GM12878 (cell line): ENCODE data around the gene SPPL3. TPM values are rescaled to one million over a fixed set of nuclear protein-coding genes. Genes with fewer than 3 reads are reported as not detected.

Source experiments
- ASH2L ChIP-seq: fragments of 300-600, 200-600 bp; sonication (generic); IDR thresholded peaks from 2 replicates; pipeline ENCODE4 v1.6.1; 2017; ENCODE audit warnings: low read depth, mild to moderate bottlenecking, borderline replicate concordance
- CBX3 ChIP-seq: fragments of 200-600 bp; sonication (generic); IDR thresholded peaks from 2 replicates; pipeline ENCODE4 v1.6.1; 2016; ENCODE audit warnings: low read depth, borderline replicate concordance
- ETV6 ChIP-seq, 2 experiments: fragments of 450-650 bp in 1 of 2; IDR thresholded peaks in 1 of 2; conservative IDR thresholded peaks in 1 of 2; 2 replicates each; pipeline ENCODE4 v1.6.1; 2014; ENCODE audit warnings: antibody characterized with exemption in 1 of 2, borderline replicate concordance in 1 of 2, low read depth in 1 of 2, mild to moderate bottlenecking in 1 of 2, moderate library complexity in 1 of 2
- FOXK2 ChIP-seq: fragments of 450-650 bp; IDR thresholded peaks from 2 replicates; pipeline ENCODE4 v1.6.1; 2017; ENCODE audit warnings: mild to moderate bottlenecking, moderate library complexity
- GABPA ChIP-seq: IDR thresholded peaks from 2 replicates; pipeline ENCODE4 v1.6.1; 2014; ENCODE audit warnings: antibody characterized with exemption, low read depth, mild to moderate bottlenecking, inconsistent platforms
- HDAC2 ChIP-seq: fragments of 200-600 bp; sonication (generic); IDR thresholded peaks from 2 replicates; pipeline ENCODE4 v1.6.1; 2017
- IKZF1 ChIP-seq: fragments of 450-650 bp; conservative IDR thresholded peaks from 2 replicates; pipeline ENCODE4 v1.6.1; 2017; ENCODE audit warnings: antibody characterized with exemption, mild to moderate bottlenecking
- KAT2A ChIP-seq: conservative IDR thresholded peaks from 2 replicates; pipeline ENCODE4 v1.6.1; 2011; ENCODE audit warnings: low read depth, low read length; ENCODE audit not compliant: control insufficient read depth
- KDM1A ChIP-seq: fragments of 200-600 bp; sonication (generic); IDR thresholded peaks from 2 replicates; pipeline ENCODE4 v1.6.1; 2016; ENCODE audit warnings: borderline replicate concordance
- MTA3 ChIP-seq: IDR thresholded peaks from 2 replicates; pipeline ENCODE4 v1.6.1; 2012; ENCODE audit warnings: low read length, inconsistent platforms, borderline replicate concordance
- POU2F2 ChIP-seq: IDR thresholded peaks from 3 replicates; pipeline ENCODE4 v1.6.1; 2011; ENCODE audit warnings: low read depth, mild to moderate bottlenecking, low read length, borderline replicate concordance
- SIX5 ChIP-seq: IDR thresholded peaks from 2 replicates; pipeline ENCODE4 v1.6.1; 2011; ENCODE audit warnings: mild to moderate bottlenecking, low read depth, low read length, moderate library complexity; ENCODE audit not compliant: severe bottlenecking
- SPI1 ChIP-seq: IDR thresholded peaks from 2 replicates; pipeline ENCODE4 v1.6.1; 2011; ENCODE audit warnings: low read depth, mild to moderate bottlenecking, low read length, moderate library complexity, borderline replicate concordance; ENCODE audit not compliant: insufficient read depth
- polyA plus RNA-seq, 11 experiments: library from polyadenylated mRNA; depleted of rRNA in 4 of 11; unstranded in 6 of 11; stranded (reverse) in 5 of 11; fragments of >200 nt; fragmentation: Nextera tagmentation in 4 of 11; fragmentation: Illumina TruSeq in 1 of 11; extraction: Ambion mirVana in 4 of 11; extraction: Trizol in 1 of 11; gene quantifications; 1 replicate in 1 of 11; 2 replicates in 10 of 11; pipeline versions ENCODE4 v1.2.1 to v1.2.3, GENCODE V29; 2011 to 2016; ENCODE audit warnings: inconsistent platforms in 2 of 11, missing spikeins in 2 of 11, low read depth in 1 of 11
- total RNA-seq, 4 experiments: library from RNA; depleted of rRNA in 3 of 4; stranded (reverse); fragments of >200 nt in 3 of 4; fragmentation: Illumina TruSeq in 1 of 4; extraction: Trizol in 1 of 4; gene quantifications; 2 replicates each; pipeline versions ENCODE4 v1.2.1 to v1.2.3, GENCODE V29; 2013 to 2021
- TF ChIP-seq, protein P1 (sequence below): IDR thresholded peaks from 2 replicates; pipeline ENCODE4 v1.6.1; 2012; ENCODE audit warnings: low read depth, low read length, improper control_type of control experiment
- TF ChIP-seq, protein P2 (sequence below): IDR thresholded peaks from 2 replicates; pipeline ENCODE4 v1.6.1; 2012; ENCODE audit warnings: low read length, inconsistent platforms
- TF ChIP-seq, protein P3 (sequence below): fragments of 450-650 bp; IDR thresholded peaks from 2 replicates; pipeline ENCODE4 v1.6.1; 2017; ENCODE audit warnings: mild to moderate bottlenecking, moderate library complexity
- TF ChIP-seq, protein P4 (sequence below): fragments of 450-650 bp; formaldehyde crosslinking; IDR thresholded peaks from 2 replicates; pipeline ENCODE4 v1.4.0; 2022; ENCODE audit warnings: mild to moderate bottlenecking, moderate library complexity

SPPL3 gene
- total and polyA plus RNA-seq, 10 of the 15 experiments (the other 5 are each of a cell fraction or from before 2014, with no cell fraction given), result 4.3 to 45.5 (median 11.7) TPM

DNA sequence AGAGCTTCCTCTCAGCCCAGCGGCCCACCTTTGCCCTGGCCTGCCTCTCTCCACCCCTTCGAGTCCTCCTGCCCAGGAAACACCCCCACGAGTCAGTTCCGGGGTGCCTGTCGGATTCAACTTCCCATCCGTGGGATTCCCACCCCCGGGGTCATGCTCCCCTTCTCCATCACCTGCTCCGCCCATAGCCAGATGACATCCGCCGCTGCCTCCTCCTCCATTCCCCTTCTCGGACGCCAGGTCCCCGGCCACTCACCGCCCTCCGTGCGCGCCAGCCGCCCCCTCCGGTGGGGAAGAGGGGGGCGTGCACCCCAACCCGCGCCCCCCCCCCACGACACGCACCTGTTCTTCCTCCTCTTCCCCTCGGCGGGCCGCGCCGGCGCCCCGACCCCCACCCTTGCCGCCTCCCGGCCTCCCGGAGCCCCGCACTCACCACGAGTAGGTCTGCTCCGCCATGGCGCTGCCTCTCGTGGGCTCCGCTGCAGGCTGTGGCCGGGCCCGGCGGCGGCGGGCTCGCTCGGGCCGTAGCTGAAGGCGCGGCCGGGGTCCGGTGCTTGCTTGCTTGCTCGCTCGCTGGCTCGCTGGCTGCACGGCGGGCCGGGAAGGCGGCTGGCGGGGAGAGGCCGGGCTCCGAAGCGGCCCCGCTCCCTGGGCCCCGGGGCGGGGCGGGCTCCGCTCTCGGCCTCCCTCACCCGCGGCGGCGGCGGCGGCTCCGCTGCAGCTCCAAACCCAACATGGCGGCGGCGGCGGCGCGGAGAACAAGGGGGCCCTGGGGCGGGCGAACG is 554 bp downstream of the SPPL3 start (continued):
- TF ChIP-seq, protein P1, sequence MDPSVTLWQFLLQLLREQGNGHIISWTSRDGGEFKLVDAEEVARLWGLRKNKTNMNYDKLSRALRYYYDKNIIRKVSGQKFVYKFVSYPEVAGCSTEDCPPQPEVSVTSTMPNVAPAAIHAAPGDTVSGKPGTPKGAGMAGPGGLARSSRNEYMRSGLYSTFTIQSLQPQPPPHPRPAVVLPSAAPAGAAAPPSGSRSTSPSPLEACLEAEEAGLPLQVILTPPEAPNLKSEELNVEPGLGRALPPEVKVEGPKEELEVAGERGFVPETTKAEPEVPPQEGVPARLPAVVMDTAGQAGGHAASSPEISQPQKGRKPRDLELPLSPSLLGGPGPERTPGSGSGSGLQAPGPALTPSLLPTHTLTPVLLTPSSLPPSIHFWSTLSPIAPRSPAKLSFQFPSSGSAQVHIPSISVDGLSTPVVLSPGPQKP, result no peak
- TF ChIP-seq MTA3 (no peak), ASH2L (no peak), POU2F2 (no peak), CBX3 (no peak), HDAC2 (no peak), SIX5 (no peak), SPI1 (no peak), KAT2A (no peak), ETV6 (conservative IDR thresholded peaks at IDR 0.05 in 1 of 2, IDR thresholded peaks at IDR 0.05 in 1 of 2; ENCODE audit: borderline replicate concordance in 1 of 2, low read depth in 1 of 2) (no peak), GABPA (peak; percentile 70; the same call in 1 of the 2 replicates), IKZF1 (peak; percentile 49; the same call in 1 of the 2 replicates), FOXK2 (no peak), KDM1A (no peak)
- TF ChIP-seq, protein P2, sequence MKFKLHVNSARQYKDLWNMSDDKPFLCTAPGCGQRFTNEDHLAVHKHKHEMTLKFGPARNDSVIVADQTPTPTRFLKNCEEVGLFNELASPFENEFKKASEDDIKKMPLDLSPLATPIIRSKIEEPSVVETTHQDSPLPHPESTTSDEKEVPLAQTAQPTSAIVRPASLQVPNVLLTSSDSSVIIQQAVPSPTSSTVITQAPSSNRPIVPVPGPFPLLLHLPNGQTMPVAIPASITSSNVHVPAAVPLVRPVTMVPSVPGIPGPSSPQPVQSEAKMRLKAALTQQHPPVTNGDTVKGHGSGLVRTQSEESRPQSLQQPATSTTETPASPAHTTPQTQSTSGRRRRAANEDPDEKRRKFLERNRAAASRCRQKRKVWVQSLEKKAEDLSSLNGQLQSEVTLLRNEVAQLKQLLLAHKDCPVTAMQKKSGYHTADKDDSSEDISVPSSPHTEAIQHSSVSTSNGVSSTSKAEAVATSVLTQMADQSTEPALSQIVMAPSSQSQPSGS, result no peak
- TF ChIP-seq, protein P3, sequence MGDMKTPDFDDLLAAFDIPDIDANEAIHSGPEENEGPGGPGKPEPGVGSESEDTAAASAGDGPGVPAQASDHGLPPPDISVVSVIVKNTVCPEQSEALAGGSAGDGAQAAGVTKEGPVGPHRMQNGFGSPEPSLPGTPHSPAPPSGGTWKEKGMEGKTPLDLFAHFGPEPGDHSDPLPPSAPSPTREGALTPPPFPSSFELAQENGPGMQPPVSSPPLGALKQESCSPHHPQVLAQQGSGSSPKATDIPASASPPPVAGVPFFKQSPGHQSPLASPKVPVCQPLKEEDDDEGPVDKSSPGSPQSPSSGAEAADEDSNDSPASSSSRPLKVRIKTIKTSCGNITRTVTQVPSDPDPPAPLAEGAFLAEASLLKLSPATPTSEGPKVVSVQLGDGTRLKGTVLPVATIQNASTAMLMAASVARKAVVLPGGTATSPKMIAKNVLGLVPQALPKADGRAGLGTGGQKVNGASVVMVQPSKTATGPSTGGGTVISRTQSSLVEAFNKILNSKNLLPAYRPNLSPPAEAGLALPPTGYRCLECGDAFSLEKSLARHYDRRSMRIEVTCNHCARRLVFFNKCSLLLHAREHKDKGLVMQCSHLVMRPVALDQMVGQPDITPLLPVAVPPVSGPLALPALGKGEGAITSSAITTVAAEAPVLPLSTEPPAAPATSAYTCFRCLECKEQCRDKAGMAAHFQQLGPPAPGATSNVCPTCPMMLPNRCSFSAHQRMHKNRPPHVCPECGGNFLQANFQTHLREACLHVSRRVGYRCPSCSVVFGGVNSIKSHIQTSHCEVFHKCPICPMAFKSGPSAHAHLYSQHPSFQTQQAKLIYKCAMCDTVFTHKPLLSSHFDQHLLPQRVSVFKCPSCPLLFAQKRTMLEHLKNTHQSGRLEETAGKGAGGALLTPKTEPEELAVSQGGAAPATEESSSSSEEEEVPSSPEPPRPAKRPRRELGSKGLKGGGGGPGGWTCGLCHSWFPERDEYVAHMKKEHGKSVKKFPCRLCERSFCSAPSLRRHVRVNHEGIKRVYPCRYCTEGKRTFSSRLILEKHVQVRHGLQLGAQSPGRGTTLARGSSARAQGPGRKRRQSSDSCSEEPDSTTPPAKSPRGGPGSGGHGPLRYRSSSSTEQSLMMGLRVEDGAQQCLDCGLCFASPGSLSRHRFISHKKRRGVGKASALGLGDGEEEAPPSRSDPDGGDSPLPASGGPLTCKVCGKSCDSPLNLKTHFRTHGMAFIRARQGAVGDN, result 0 out of 2 replicates have a peak, but pooled peaks have one; percentile 12
- TF ChIP-seq, protein P4, sequence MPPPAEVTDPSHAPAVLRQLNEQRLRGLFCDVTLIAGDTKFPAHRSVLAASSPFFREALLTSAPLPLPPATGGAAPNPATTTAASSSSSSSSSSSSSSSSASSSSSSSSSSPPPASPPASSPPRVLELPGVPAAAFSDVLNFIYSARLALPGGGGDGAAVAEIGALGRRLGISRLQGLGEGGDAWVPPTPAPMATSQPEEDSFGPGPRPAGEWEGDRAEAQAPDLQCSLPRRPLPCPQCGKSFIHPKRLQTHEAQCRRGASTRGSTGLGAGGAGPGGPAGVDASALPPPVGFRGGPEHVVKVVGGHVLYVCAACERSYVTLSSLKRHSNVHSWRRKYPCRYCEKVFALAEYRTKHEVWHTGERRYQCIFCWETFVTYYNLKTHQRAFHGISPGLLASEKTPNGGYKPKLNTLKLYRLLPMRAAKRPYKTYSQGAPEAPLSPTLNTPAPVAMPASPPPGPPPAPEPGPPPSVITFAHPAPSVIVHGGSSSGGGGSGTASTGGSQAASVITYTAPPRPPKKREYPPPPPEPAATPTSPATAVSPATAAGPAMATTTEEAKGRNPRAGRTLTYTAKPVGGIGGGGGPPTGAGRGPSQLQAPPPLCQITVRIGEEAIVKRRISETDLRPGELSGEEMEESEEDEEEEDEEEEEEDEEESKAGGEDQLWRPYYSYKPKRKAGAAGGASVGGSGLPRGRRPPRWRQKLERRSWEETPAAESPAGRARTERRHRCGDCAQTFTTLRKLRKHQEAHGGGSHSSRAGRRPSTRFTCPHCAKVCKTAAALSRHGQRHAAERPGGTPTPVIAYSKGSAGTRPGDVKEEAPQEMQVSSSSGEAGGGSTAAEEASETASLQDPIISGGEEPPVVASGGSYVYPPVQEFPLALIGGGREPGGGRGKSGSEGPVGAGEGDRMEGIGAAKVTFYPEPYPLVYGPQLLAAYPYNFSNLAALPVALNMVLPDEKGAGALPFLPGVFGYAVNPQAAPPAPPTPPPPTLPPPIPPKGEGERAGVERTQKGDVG (CRISPR knock-in tag), result no peak
